IMR-90 (cell line): ENCODE measurements around the gene ARHGEF37. TPM values are rescaled to one million over a fixed set of nuclear protein-coding genes. Genes with fewer than 3 reads are reported as not detected.

Experiments used
- ATAC-seq: fragments of 200-7000 bp; cut with Tn5 transposase; 2 replicates; pipeline ENCODE4 v1.9.1; 2020; ENCODE audit warnings: low read depth, mild to moderate bottlenecking, moderate library complexity
- BruUV-seq: library from RNA; stranded (reverse); fragments of 400-500 nt; replicated peaks from 2 replicates; lab custom pipeline; 2021; lab: Mats Ljungman, UMichigan
- CTCF ChIA-PET: fragments of 300-600 bp; formaldehyde crosslinking; extraction: SDS; loops from one replicate; lab custom pipeline; 2021; ENCODE audit warnings: antibody characterized with exemption; lab: Yijun Ruan, JAX
- POLR2A ChIA-PET: fragments of 300-600 bp; sonication (Branson Sonifier 250); formaldehyde crosslinking; loops from one replicate; lab custom pipeline; 2022; ENCODE audit warnings: antibody characterized with exemption; ENCODE audit not compliant: unreplicated experiment; lab: Charles Lee
- DNase-seq: peaks from one replicate; pipeline ENCODE4 v3.0.0; 2013
- H2AFZ ChIP-seq: replicated peaks from 2 replicates; pipeline ENCODE3; 2013; ENCODE audit warnings: low read length, mild to moderate bottlenecking; ENCODE audit not compliant: poor library complexity
- H2AK5ac ChIP-seq: 2 replicates; pipeline ENCODE4 v1.6.1; 2013; ENCODE audit warnings: low read depth, low read length, inconsistent platforms
- H2AK9ac ChIP-seq: replicated peaks from 2 replicates; pipeline ENCODE3; 2013; ENCODE audit warnings: mild to moderate bottlenecking, low read depth, low read length, moderate library complexity; ENCODE audit not compliant: poor library complexity
- H2BK120ac ChIP-seq: 2 replicates; pipeline ENCODE4 v1.6.1; 2013; ENCODE audit warnings: low read depth, low read length, inconsistent platforms
- H2BK15ac ChIP-seq: 3 replicates; pipeline ENCODE4 v1.6.1; 2013; ENCODE audit warnings: low read depth, low read length, inconsistent platforms
- H2BK20ac ChIP-seq: 2 replicates; pipeline ENCODE4 v1.6.1; 2013; ENCODE audit warnings: low read depth, mild to moderate bottlenecking, inconsistent platforms, low read length, moderate library complexity
- H2BK5ac ChIP-seq: 2 replicates; pipeline ENCODE4 v1.6.1; 2013; ENCODE audit warnings: mild to moderate bottlenecking, low read depth, low read length, inconsistent platforms; ENCODE audit not compliant: poor library complexity, severe bottlenecking
- H3K14ac ChIP-seq: replicated peaks from 2 replicates; pipeline ENCODE4 v1.6.1; 2013; ENCODE audit warnings: low read depth, low read length, inconsistent platforms
- H3K18ac ChIP-seq: 2 replicates; pipeline ENCODE4 v1.6.1; 2013; ENCODE audit warnings: low read depth, low read length, control low read depth
- H3K23ac ChIP-seq: 2 replicates; pipeline ENCODE4 v1.6.1; 2013; ENCODE audit warnings: low read depth, low read length, inconsistent platforms
- H3K27ac ChIP-seq: 2 replicates; pipeline ENCODE4 v1.5.1; 2013; ENCODE audit warnings: mild to moderate bottlenecking, control low read depth, low read length; ENCODE audit not compliant: insufficient read depth
- H3K27me3 ChIP-seq: 2 replicates; pipeline ENCODE4 v1.6.1; 2013; ENCODE audit warnings: low read length; ENCODE audit not compliant: control insufficient read depth, insufficient read depth
- H3K36me3 ChIP-seq: 2 replicates; pipeline ENCODE4 v1.6.1; 2013; ENCODE audit warnings: low read length, mixed read lengths; ENCODE audit not compliant: control insufficient read depth, insufficient read depth
- H3K4ac ChIP-seq: 2 replicates; pipeline ENCODE4 v1.6.1; 2013; ENCODE audit warnings: low read depth, low read length, inconsistent platforms
- H3K4me1 ChIP-seq: 2 replicates; pipeline ENCODE4 v1.6.1; 2013; ENCODE audit warnings: low read length, mixed read lengths; ENCODE audit not compliant: control insufficient read depth, insufficient read depth
- H3K4me2 ChIP-seq: 2 replicates; pipeline ENCODE4 v1.6.1; 2013; ENCODE audit warnings: low read depth, mild to moderate bottlenecking, control low read depth, low read length, moderate library complexity
- H3K4me3 ChIP-seq: 2 replicates; pipeline ENCODE4 v1.5.1; 2013; ENCODE audit warnings: low read depth, mild to moderate bottlenecking, control low read depth, low read length, moderate library complexity; ENCODE audit not compliant: insufficient read depth
- H3K56ac ChIP-seq: 2 replicates; pipeline ENCODE4 v1.6.1; 2013; ENCODE audit warnings: low read length, inconsistent platforms; ENCODE audit not compliant: insufficient read depth; ENCODE audit errors: extremely low read depth
- H3K79me1 ChIP-seq, 2 experiments: 2 replicates each; pipeline ENCODE4 v1.6.1; 2013; ENCODE audit warnings: low read length in 2 of 2, inconsistent platforms in 1 of 2, low read depth in 1 of 2
- H3K9ac ChIP-seq: 2 replicates; pipeline ENCODE4 v1.6.1; 2013; ENCODE audit warnings: low read depth, low read length, control low read depth
- H3K9me1 ChIP-seq: 2 replicates; pipeline ENCODE4 v1.6.1; 2013; ENCODE audit warnings: low read length, inconsistent platforms; ENCODE audit not compliant: insufficient read depth
- H3K9me3 ChIP-seq: 2 replicates; pipeline ENCODE4 v1.6.1; 2013; ENCODE audit warnings: low read length; ENCODE audit not compliant: control insufficient read depth, insufficient read depth
- H4K20me1 ChIP-seq: 2 replicates; pipeline ENCODE4 v1.6.1; 2013; ENCODE audit warnings: low read length, inconsistent platforms; ENCODE audit not compliant: insufficient read depth
- H4K5ac ChIP-seq: 2 replicates; pipeline ENCODE4 v1.6.1; 2013; ENCODE audit warnings: mild to moderate bottlenecking, low read depth, low read length, control low read depth
- H4K8ac ChIP-seq, 2 experiments: 2 replicates each; pipeline ENCODE4 v1.6.1; 2013; ENCODE audit warnings: low read depth in 2 of 2, low read length in 2 of 2, control low read depth in 1 of 2, inconsistent platforms in 1 of 2
- H4K91ac ChIP-seq: 2 replicates; pipeline ENCODE4 v1.6.1; 2013; ENCODE audit warnings: low read depth, low read length, inconsistent platforms; ENCODE audit not compliant: insufficient read depth
- BHLHE40 ChIP-seq: fragments of 150-350 bp; IDR thresholded peaks from 2 replicates; pipeline ENCODE4 v1.6.1; 2016; ENCODE audit warnings: mild to moderate bottlenecking, low read depth, low read length
- CEBPB ChIP-seq: IDR thresholded peaks from 2 replicates; pipeline ENCODE4 v1.6.1; 2012; ENCODE audit warnings: low read depth, low read length, improper control_type of control experiment
- CHD1 ChIP-seq: IDR thresholded peaks from 2 replicates; pipeline ENCODE4 v1.6.1; 2012; ENCODE audit warnings: low read depth, low read length, improper control_type of control experiment
- CTCF ChIP-seq: conservative IDR thresholded peaks from 2 replicates; pipeline ENCODE4 v1.5.1; 2012; ENCODE audit warnings: mild to moderate bottlenecking, low read depth, low read length, improper control_type of control experiment
- ELK1 ChIP-seq: fragments of 150-350 bp; IDR thresholded peaks from 2 replicates; pipeline ENCODE4 v1.6.1; 2016; ENCODE audit warnings: low read depth, mild to moderate bottlenecking, low read length, moderate library complexity, borderline replicate concordance
- FOS ChIP-seq: fragments of 150-350 bp; IDR thresholded peaks from 2 replicates; pipeline ENCODE4 v1.6.1; 2016; ENCODE audit warnings: low read depth, low read length
- MAFK ChIP-seq: IDR thresholded peaks from 2 replicates; pipeline ENCODE4 v1.6.1; 2012; ENCODE audit warnings: low read depth, low read length, improper control_type of control experiment
- MAZ ChIP-seq: IDR thresholded peaks from 2 replicates; pipeline ENCODE4 v1.6.1; 2012; ENCODE audit warnings: low read depth, mild to moderate bottlenecking, low read length, improper control_type of control experiment, moderate library complexity, borderline replicate concordance
- MXI1 ChIP-seq: IDR thresholded peaks from 2 replicates; pipeline ENCODE4 v1.6.1; 2012; ENCODE audit warnings: low read depth, mild to moderate bottlenecking, low read length, moderate library complexity, borderline replicate concordance
- NFE2L2 ChIP-seq: fragments of 150-350 bp; IDR thresholded peaks from 2 replicates; pipeline ENCODE4 v1.6.1; 2016; ENCODE audit warnings: low read depth, mild to moderate bottlenecking, low read length
- POLR2A ChIP-seq: IDR thresholded peaks from 2 replicates; pipeline ENCODE4 v1.6.1; 2012; ENCODE audit warnings: mild to moderate bottlenecking, low read depth, low read length
- RAD21 ChIP-seq: IDR thresholded peaks from 2 replicates; pipeline ENCODE4 v1.6.1; 2012; ENCODE audit warnings: low read length, improper control_type of control experiment
- RCOR1 ChIP-seq: IDR thresholded peaks from 2 replicates; pipeline ENCODE4 v1.6.1; 2012; ENCODE audit warnings: mild to moderate bottlenecking, low read length, improper control_type of control experiment; ENCODE audit not compliant: insufficient replicate concordance
- RFX5 ChIP-seq: IDR thresholded peaks from 2 replicates; pipeline ENCODE4 v1.8.0; 2012; ENCODE audit warnings: low read depth, mild to moderate bottlenecking, low read length, moderate library complexity
- SMC3 ChIP-seq: fragments of 150-350 bp; IDR thresholded peaks from 2 replicates; pipeline ENCODE4 v1.6.1; 2016; ENCODE audit warnings: low read depth, mild to moderate bottlenecking, antibody characterized with exemption, low read length, moderate library complexity
- USF2 ChIP-seq: fragments of 150-350 bp; IDR thresholded peaks from 2 replicates; pipeline ENCODE4 v1.6.1; 2017; ENCODE audit warnings: mild to moderate bottlenecking, antibody characterized with exemption, low read length, low read depth
- WGBS, 2 experiments: methylation state at CpG; one replicate each; pipeline versions ENCODE4 v1.1.5 to v1.1.7; 2013; ENCODE audit warnings: missing lambda C conversion rate in 2 of 2; ENCODE audit not compliant: insufficient read length in 1 of 2; ENCODE audit errors: extremely low coverage in 2 of 2; 5-methylcytosine and 5-hydroxymethylcytosine counted together
- dilution Hi-C: fragments of 300-500 bp; cut with HindIII; formaldehyde crosslinking; loops from one replicate; pipeline ENCODE4 v1.14.3; 2018; ENCODE audit warnings: low sequenced_read_pairs; ENCODE audit not compliant: unreplicated experiment
- in situ Hi-C: fragments of 300-500 bp; cut with MboI; formaldehyde crosslinking; loops from 3 replicates; pipeline ENCODE4 v1.14.3; 2019; ENCODE audit warnings: low sequenced_read_pairs, inconsistent platforms, mixed read lengths
- intact Hi-C: fragments of 100-400 bp; cut with micrococcal nuclease; formaldehyde crosslinking; loops from 2 replicates; pipeline ENCODE4 v1.10.0; 2022
- polyA plus RNA-seq, 3 experiments: library from polyadenylated mRNA; depleted of rRNA; stranded (reverse); fragments of >200 nt; gene quantifications; 2 replicates each; pipeline ENCODE4 v1.2.3, GENCODE V29; 2012; ENCODE audit warnings: low replicate concordance in 1 of 3
- total RNA-seq: library from RNA; depleted of rRNA; stranded (reverse); fragments of >200 nt; gene quantifications from 2 replicates; pipeline ENCODE4 v1.2.3, GENCODE V29; 2012

Gene ARHGEF37
- total and polyA plus RNA-seq, 2 of the 4 experiments (the other 2 are of a cell fraction), result 0.39 to 0.54 TPM

- in situ Hi-C loops (no loop called here), intact Hi-C loops (loop anchor here (2.0 to 5.0 kb wide), 5 partner anchors 36 to 251 kb away; partner anchors contain the start of gene ARHGEF37), dilution Hi-C loops (no loop called here)
- Histone ChIP-seq H4K8ac (no peak overlapping the region), H2AK5ac (0 out of 2 replicates have a peak overlapping the region, but pooled peaks have one; percentile 3), H3K4me2 (no peak overlapping the region), H3K56ac (no peak overlapping the region), H3K9ac (no peak overlapping the region), H2AK9ac (no peak overlapping the region), H3K14ac (no peak overlapping the region), H3K27me3 (peaks cover 1% of the 10 kb centered on the region), H4K91ac (no peak overlapping the region), H3K4me3 (no peak overlapping the region), H2BK120ac (no peak overlapping the region), H3K9me3 (no peaks in the 10 kb centered on the region), H2AFZ (no peak overlapping the region), H3K79me1 (no peaks in the 10 kb centered on the region), H3K23ac (no peak overlapping the region), H2BK20ac (no peak overlapping the region), H2BK5ac (no peak overlapping the region), H3K4me1 (peaks cover 3% of the 10 kb centered on the region), H2BK15ac (no peak overlapping the region), H4K5ac (no peak overlapping the region), H3K4ac (no peak overlapping the region), H3K36me3 (no peaks in the 10 kb centered on the region), H3K27ac (no peak overlapping the region), H3K18ac (no peak overlapping the region), H4K20me1 (no peaks in the 10 kb centered on the region), H3K9me1 (no peaks in the 10 kb centered on the region)
- WGBS, 2 experiments, result 100% methylated on average over 1 of the region's 12 CpGs; no CpG with 5 or more reads in 1 of the 2 experiments
- POLR2A ChIA-PET, result no interaction called here
- ATAC-seq, result no peak
- DNase-seq, result no peak
- TF ChIP-seq RCOR1 (no peak), CEBPB (no peak), RAD21 (no peak), SMC3 (no peak), RFX5 (no peak), MAZ (no peak), CTCF (no peak), ELK1 (no peak), NFE2L2 (no peak), POLR2A (no peak), FOS (no peak), MAFK (no peak), USF2 (no peak), MXI1 (no peak), BHLHE40 (no peak), CHD1 (no peak)
- BruUV-seq, result no TSS peak
- CTCF ChIA-PET, result interaction anchor here (0.6 to 1.7 kb wide), 7 partner anchors 9 to 178 kb away, joined by 3 to 10 read pairs (median 3); partner anchors contain the start of gene CSNK1A1
Measured at GRCh38 chr5:149617760-149618306, 36.5 kb downstream of the ARHGEF37 start.
